Uterus (tissue), 4 donors: ENCODE results near the gene IDH2. TPM values are rescaled to one million over a fixed set of nuclear protein-coding genes. Genes with fewer than 3 reads are reported as not detected.

ENCODE experiments used
- DNase-seq, 2 donors: peaks; one replicate each; pipeline ENCODE4 v3.0.0-alpha.2; 2019 to 2020
- H3K27ac ChIP-seq, 2 donors: fragments of 200-600 bp; sonication (generic); 1 replicate in 1 of 2; 2 replicates in 1 of 2; pipeline ENCODE4 v1.5.1; 2016 to 2018
- H3K27me3 ChIP-seq, 2 donors: fragments of 200-600 bp; sonication (generic); one replicate each; pipeline ENCODE4 v1.5.1; 2018 to 2019; ENCODE audit warnings: control low read depth in 1 of 2
- H3K36me3 ChIP-seq, 2 donors: fragments of 200-600 bp; sonication (generic); one replicate each; pipeline ENCODE4 v1.5.1; 2019; ENCODE audit warnings: control low read depth in 1 of 2
- H3K4me1 ChIP-seq, 2 donors: fragments of 200-600 bp; sonication (generic); one replicate each; pipeline ENCODE4 v1.5.1; 2018 to 2019; ENCODE audit warnings: control low read depth in 1 of 2
- H3K4me3 ChIP-seq, 2 donors: fragments of 200-600 bp; sonication (generic); 1 replicate in 1 of 2; 2 replicates in 1 of 2; pipeline ENCODE4 v1.5.1; 2018 to 2019; ENCODE audit warnings: mild to moderate bottlenecking in 1 of 2
- H3K9me3 ChIP-seq, 2 donors: fragments of 200-600 bp; sonication (generic); one replicate each; pipeline ENCODE4 v1.5.1; 2019; ENCODE audit warnings: control low read depth in 1 of 2
- CTCF ChIP-seq, 4 experiments: fragments of 200-600 bp in 2 of 4; fragments of 450-650 bp in 2 of 4; sonication (generic) in 2 of 4; IDR thresholded peaks; one replicate each; pipeline ENCODE4 v1.5.1; 2016 to 2019; ENCODE audit warnings: antibody characterized with exemption in 4 of 4, mild to moderate bottlenecking in 2 of 4, moderate library complexity in 1 of 4
- POLR2A ChIP-seq, 2 donors: fragments of 450-650 bp; IDR thresholded peaks; one replicate each; pipeline ENCODE4 v1.6.1; 2016; ENCODE audit warnings: antibody characterized with exemption in 2 of 2, mild to moderate bottlenecking in 1 of 2, moderate library complexity in 1 of 2
- intact Hi-C: fragments of 100-400 bp; cut with DNase I; formaldehyde crosslinking; loops from one replicate; pipeline ENCODE4 v1.15.1; 2023; ENCODE audit warnings: low total_unique reads
- total RNA-seq, 4 donors: library from RNA; depleted of rRNA in 3 of 4; stranded (reverse); fragments of >200 nt in 3 of 4; gene quantifications; one replicate each; pipeline versions ENCODE4 v1.1.0 to v1.2.4, GENCODE V29; 2014 to 2023
- donor health status: DM: yes; HTN: yes; CAD: no.

IDH2 gene
- total RNA-seq, 4 donors from 2014 or later = 4.1 to 93.8 (median 21.5) TPM

- H3K27me3 ChIP-seq = no peaks in the 10 kb centered on the region
- H3K4me3 ChIP-seq = no peak overlapping the region
- intact Hi-C loops = no loop called here
- H3K27ac ChIP-seq = no peak overlapping the region
- H3K4me1 ChIP-seq = no peaks in the 10 kb centered on the region
- H3K9me3 ChIP-seq = no peaks in the 10 kb centered on the region
- TF ChIP-seq CTCF (IDR thresholded peaks at IDR 0.05) (peak; percentile 27 to 51 (median 42)), POLR2A (IDR thresholded peaks at IDR 0.05) (no peak)
- DNase-seq = no peak
- H3K36me3 ChIP-seq = no peaks in the 10 kb centered on the region
Measured at GRCh38 chr15:90086868-90087268, 15.4 kb downstream of the IDH2 start.

GRCh38 chr15:90085565-90085964, 16.7 kb downstream of the IDH2 start:
- Histone ChIP-seq H3K27me3 (no peaks in the 10 kb centered on the region), H3K4me1 (no peaks in the 10 kb centered on the region), H3K36me3 (no peaks in the 10 kb centered on the region), H3K9me3 (no peaks in the 10 kb centered on the region), H3K27ac (no peak overlapping the region), H3K4me3 (no peak overlapping the region)
- intact Hi-C loops = no loop called here
- TF ChIP-seq CTCF (IDR thresholded peaks at IDR 0.05) = no peak
- no peak for TF ChIP-seq POLR2A (IDR thresholded peaks at IDR 0.05)
- no peak for DNase-seq

- no peak for DNase-seq
- Histone ChIP-seq H3K4me3 (no peak overlapping the region), H3K27me3 (no peaks in the 10 kb centered on the region), H3K4me1 (no peaks in the 10 kb centered on the region), H3K9me3 (no peaks in the 10 kb centered on the region), H3K27ac (no peak overlapping the region), H3K36me3 (no peaks in the 10 kb centered on the region)
- intact Hi-C loops = no loop called here
- TF ChIP-seq POLR2A (IDR thresholded peaks at IDR 0.05) (no peak), CTCF (IDR thresholded peaks at IDR 0.05) (no peak)
Measured at GRCh38 chr15:90084876-90085423, 17.3 kb downstream of the IDH2 start.

- intact Hi-C loops = no loop called here
- TF ChIP-seq CTCF (IDR thresholded peaks at IDR 0.05) = no peak
- TF ChIP-seq POLR2A (IDR thresholded peaks at IDR 0.05) = no peak
- Histone ChIP-seq H3K36me3 (no peaks in the 10 kb centered on the region), H3K27ac (no peak overlapping the region), H3K4me1 (no peaks in the 10 kb centered on the region), H3K9me3 (no peaks in the 10 kb centered on the region), H3K27me3 (no peaks in the 10 kb centered on the region), H3K4me3 (no peak overlapping the region)
- DNase-seq = no peak
Measured at GRCh38 chr15:90083954-90084607, 18.2 kb downstream of the IDH2 start.

GRCh38 chr15:90083419-90083818, 18.8 kb downstream of the IDH2 start:
- intact Hi-C loops = no loop called here
- H3K4me1 ChIP-seq = no peaks in the 10 kb centered on the region
- no peaks in the 10 kb centered on the region for H3K27me3 ChIP-seq
- TF ChIP-seq POLR2A (IDR thresholded peaks at IDR 0.05) = no peak
- TF ChIP-seq CTCF (IDR thresholded peaks at IDR 0.05) = no peak
- H3K4me3 ChIP-seq = no peak overlapping the region
- no peak for DNase-seq
- no peak overlapping the region for H3K27ac ChIP-seq
- no peaks in the 10 kb centered on the region for H3K36me3 ChIP-seq
- no peaks in the 10 kb centered on the region for H3K9me3 ChIP-seq
